Loucy (cell line): ENCODE results near the gene CRB2.

Experiments
- EZH2phosphoT487 ChIP-seq: fragments of 200-600 bp; IDR thresholded peaks from 2 replicates; pipeline ENCODE4 v1.6.1; 2018; ENCODE audit warnings: antibody characterized with exemption, mild to moderate bottlenecking, moderate library complexity, borderline replicate concordance
- TF ChIP-seq, protein P1 (sequence below): fragments of 200-600 bp; sonication (generic); conservative IDR thresholded peaks from 2 replicates; pipeline ENCODE4 v1.5.1; 2014; ENCODE audit warnings: mild to moderate bottlenecking, antibody characterized with exemption, low read length

DNA sequence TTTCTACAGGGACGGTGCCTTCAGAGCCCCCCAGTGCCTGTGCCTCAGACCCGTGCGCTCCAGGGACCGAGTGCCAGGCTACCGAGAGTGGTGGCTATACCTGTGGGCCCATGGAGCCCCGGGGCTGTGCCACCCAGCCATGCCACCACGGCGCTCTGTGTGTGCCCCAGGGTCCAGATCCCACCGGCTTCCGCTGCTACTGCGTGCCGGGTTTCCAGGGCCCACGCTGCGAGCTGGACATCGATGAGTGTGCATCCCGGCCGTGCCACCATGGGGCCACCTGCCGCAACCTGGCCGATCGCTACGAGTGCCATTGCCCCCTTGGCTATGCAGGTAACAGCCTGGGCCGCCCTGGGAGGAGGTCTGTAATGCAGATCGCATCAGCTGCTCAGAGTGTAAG, 6.9 kb downstream of the CRB2 start:
- TF ChIP-seq, protein P1, sequence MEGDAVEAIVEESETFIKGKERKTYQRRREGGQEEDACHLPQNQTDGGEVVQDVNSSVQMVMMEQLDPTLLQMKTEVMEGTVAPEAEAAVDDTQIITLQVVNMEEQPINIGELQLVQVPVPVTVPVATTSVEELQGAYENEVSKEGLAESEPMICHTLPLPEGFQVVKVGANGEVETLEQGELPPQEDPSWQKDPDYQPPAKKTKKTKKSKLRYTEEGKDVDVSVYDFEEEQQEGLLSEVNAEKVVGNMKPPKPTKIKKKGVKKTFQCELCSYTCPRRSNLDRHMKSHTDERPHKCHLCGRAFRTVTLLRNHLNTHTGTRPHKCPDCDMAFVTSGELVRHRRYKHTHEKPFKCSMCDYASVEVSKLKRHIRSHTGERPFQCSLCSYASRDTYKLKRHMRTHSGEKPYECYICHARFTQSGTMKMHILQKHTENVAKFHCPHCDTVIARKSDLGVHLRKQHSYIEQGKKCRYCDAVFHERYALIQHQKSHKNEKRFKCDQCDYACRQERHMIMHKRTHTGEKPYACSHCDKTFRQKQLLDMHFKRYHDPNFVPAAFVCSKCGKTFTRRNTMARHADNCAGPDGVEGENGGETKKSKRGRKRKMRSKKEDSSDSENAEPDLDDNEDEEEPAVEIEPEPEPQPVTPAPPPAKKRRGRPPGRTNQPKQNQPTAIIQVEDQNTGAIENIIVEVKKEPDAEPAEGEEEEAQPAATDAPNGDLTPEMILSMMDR = no peak
- TF ChIP-seq EZH2phosphoT487 = no peak
